HepG2 (cell line): ENCODE data around the gene SLC16A9. TPM values are rescaled to one million over a fixed set of nuclear protein-coding genes. Genes with fewer than 3 reads are reported as not detected.
"Not testable (repeated sequence)": the region's sequence is repeated elsewhere in the genome, so short reads cannot be mapped to it uniquely, and the experiment has no call there.

Source experiments
- ATAC-seq: fragments of 200-7000 bp; cut with Tn5 transposase; 3 replicates; pipeline ENCODE4 v1.9.1; 2020; ENCODE audit warnings: mild to moderate bottlenecking, moderate library complexity
- BruUV-seq: library from RNA; stranded (reverse); fragments of 400-500 nt; replicated peaks from 2 replicates; lab custom pipeline; 2021; lab: Mats Ljungman, UMichigan
- CTCF ChIA-PET: fragments of 300-600 bp; formaldehyde crosslinking; extraction: SDS; loops from one replicate; lab custom pipeline; 2021; ENCODE audit warnings: low total read pairs, inconsistent platforms, low intra/inter-chr PET ratio; lab: Yijun Ruan, JAX
- POLR2A ChIA-PET: fragments of 350-600 bp; sonication (Branson Sonifier 250); formaldehyde crosslinking; loops from one replicate; lab custom pipeline; 2020; ENCODE audit warnings: antibody characterized with exemption, inconsistent platforms; lab: Yijun Ruan, JAX
- DNase-seq: peaks from one replicate; pipeline ENCODE4 v3.0.0-alpha.2; 2015; ENCODE audit warnings: low spot score
- FAIRE-seq: peaks from 3 replicates; lab custom pipeline; 2011; peaks lifted over from hg19 to GRCh38; lab: Jason Lieb, UNC
- H2AFZ ChIP-seq: one replicate; pipeline ENCODE4 v1.6.1; 2011; ENCODE audit warnings: low read length, inconsistent platforms
- H3K27ac ChIP-seq: fragments of 300-600 bp; 3 replicates; pipeline ENCODE4 v1.8.0; 2011; ENCODE audit warnings: mixed run types, mild to moderate bottlenecking, mixed read lengths, low read length, inconsistent platforms; ENCODE audit not compliant: insufficient read depth; ENCODE audit errors: extremely low read length
- H3K27me3 ChIP-seq, 2 experiments: fragments of 200-600 bp in 1 of 2; 2 replicates in 1 of 2; 3 replicates in 1 of 2; pipeline versions ENCODE4 v1.6.0 to v1.8.0; 2011; ENCODE audit warnings: low read length in 2 of 2, mild to moderate bottlenecking in 2 of 2, moderate library complexity in 2 of 2, inconsistent platforms in 1 of 2; ENCODE audit not compliant: insufficient read depth in 2 of 2, control insufficient read depth in 1 of 2
- H3K36me3 ChIP-seq, 2 experiments: fragments of 200-600 bp in 1 of 2; replicated peaks in 1 of 2; 2 replicates in 1 of 2; 3 replicates in 1 of 2; pipeline versions ENCODE4 v1.5.1 to v1.8.0; 2011; ENCODE audit warnings: low read length in 2 of 2, inconsistent platforms in 1 of 2; ENCODE audit not compliant: insufficient read depth in 2 of 2, control insufficient read depth in 1 of 2
- H3K4me1 ChIP-seq: 2 replicates; pipeline ENCODE4 v1.5.1; 2012; ENCODE audit warnings: low read length, inconsistent platforms; ENCODE audit not compliant: insufficient read depth
- H3K4me2 ChIP-seq: 2 replicates; pipeline ENCODE4 v1.6.0; 2011; ENCODE audit warnings: low read depth, low read length, inconsistent platforms
- H3K4me3 ChIP-seq, 3 experiments: fragments of 200-600 bp in 1 of 3; sonication (generic), shearing (Covaris generic) in 1 of 3; replicated peaks in 1 of 3; 2 replicates each; pipeline ENCODE4 v1.5.1; 2011 to 2016; ENCODE audit warnings: low read length in 3 of 3, inconsistent platforms in 2 of 3, low read depth in 2 of 3, mild to moderate bottlenecking in 2 of 3, control low read depth in 1 of 3, mixed read lengths in 1 of 3; ENCODE audit not compliant: insufficient read depth in 1 of 3
- H3K79me2 ChIP-seq: one replicate; pipeline ENCODE4 v1.6.1; 2011; ENCODE audit warnings: low read length, inconsistent platforms; ENCODE audit not compliant: insufficient read depth
- H3K9ac ChIP-seq: 2 replicates; pipeline ENCODE4 v1.6.0; 2011; ENCODE audit warnings: mild to moderate bottlenecking, low read depth, low read length, inconsistent platforms; ENCODE audit not compliant: insufficient read depth
- H3K9me3 ChIP-seq: 2 replicates; pipeline ENCODE4 v1.5.1; 2012; ENCODE audit warnings: mild to moderate bottlenecking, low read length
- H4K20me1 ChIP-seq: 2 replicates; pipeline ENCODE4 v1.6.0; 2011; ENCODE audit warnings: inconsistent platforms, mild to moderate bottlenecking, low read length, moderate library complexity; ENCODE audit not compliant: insufficient read depth
- EEA1 ChIP-seq: sonication (generic); formaldehyde crosslinking; IDR thresholded peaks from 2 replicates; pipeline ENCODE4 v1.5.1; 2020; ENCODE audit warnings: mild to moderate bottlenecking, missing genetic modification reagents, borderline replicate concordance
- PLRG1 ChIP-seq: fragments of 450-650 bp; conservative IDR thresholded peaks from 2 replicates; pipeline ENCODE4 v1.6.1; 2016
- RARG ChIP-seq: sonication (generic); formaldehyde crosslinking; IDR thresholded peaks from 2 replicates; pipeline ENCODE4 v1.4.0; 2020; ENCODE audit warnings: low read depth, mild to moderate bottlenecking, missing genetic modification reagents
- ZBTB44 ChIP-seq: sonication (generic); formaldehyde crosslinking; IDR thresholded peaks from 2 replicates; pipeline ENCODE4 v1.4.0; 2020; ENCODE audit warnings: missing genetic modification reagents
- ZNF329 ChIP-seq: sonication (generic); formaldehyde crosslinking; IDR thresholded peaks from 2 replicates; pipeline ENCODE4 v1.9.0; 2021; ENCODE audit warnings: low read depth, mild to moderate bottlenecking, missing genetic modification reagents
- ZNF775 ChIP-seq: sonication (generic); formaldehyde crosslinking; IDR thresholded peaks from 2 replicates; pipeline ENCODE4 v1.4.0; 2020; ENCODE audit warnings: missing genetic modification reagents, mild to moderate bottlenecking, moderate library complexity, borderline replicate concordance
- in situ Hi-C: cut with HindIII; loops from 2 replicates; pipeline ENCODE4 v1.10.0; 2017; ENCODE audit warnings: low pct_unique_long_range_greater_than_20kb; ENCODE audit not compliant: extremely low pct_ligation_motif_present
- intact Hi-C: fragments of 100-400 bp; cut with micrococcal nuclease; formaldehyde crosslinking; loops from one replicate; pipeline ENCODE4 v1.10.0; 2022; ENCODE audit not compliant: unreplicated experiment
- polyA plus RNA-seq, 8 experiments: library from polyadenylated mRNA; depleted of rRNA in 3 of 8; stranded (reverse) in 7 of 8; unstranded in 1 of 8; fragments of >200 nt; fragmentation: Illumina TruSeq in 4 of 8; extraction: Trizol in 4 of 8; gene quantifications; 2 replicates each; pipeline versions ENCODE4 v1.2.1 to v1.2.3, GENCODE V29; 2011 to 2016; ENCODE audit warnings: low read depth in 4 of 8, missing spikeins in 1 of 8, mixed read lengths in 1 of 8; ENCODE audit not compliant: insufficient read depth in 1 of 8
- total RNA-seq, 5 experiments: library from RNA; depleted of rRNA; stranded (reverse); fragments of >200 nt; fragmentation: Illumina TruSeq; extraction: Trizol; gene quantifications; 2 replicates each; pipeline ENCODE4 v1.2.3, GENCODE V29; 2016; ENCODE audit warnings: low read depth in 1 of 5
- TF ChIP-seq, protein P1 (sequence below), 2 experiments: sonication (generic) in 1 of 2; formaldehyde crosslinking in 1 of 2; IDR thresholded peaks; 2 replicates each; pipeline versions ENCODE4 v1.5.1 to v1.6.1; 2011 to 2020; ENCODE audit warnings: borderline replicate concordance in 1 of 2, low read depth in 1 of 2, low read length in 1 of 2, mild to moderate bottlenecking in 1 of 2, missing genetic modification reagents in 1 of 2, moderate library complexity in 1 of 2
- TF ChIP-seq, protein P2 (sequence below): sonication (generic); formaldehyde crosslinking; IDR thresholded peaks from 2 replicates; pipeline ENCODE4 v1.8.0; 2022; ENCODE audit warnings: mild to moderate bottlenecking, missing genetic modification reagents, moderate library complexity

The SLC16A9 gene
- total and polyA plus RNA-seq, 2 of the 13 experiments (the other 11 are each of a cell fraction or from before 2014, with no cell fraction given), result 0.01 to 0.09 TPM

GRCh38 chr10:59644841-59645240 is 64.8 kb downstream of the SLC16A9 start (continued):
- TF ChIP-seq ZBTB44 (no peak), PLRG1 (no peak), RARG (CRISPR knock-in tag) (no peak), EEA1 (CRISPR knock-in tag) (no peak), ZNF775 (no peak), ZNF329 (no peak)
- TF ChIP-seq, protein P1, sequence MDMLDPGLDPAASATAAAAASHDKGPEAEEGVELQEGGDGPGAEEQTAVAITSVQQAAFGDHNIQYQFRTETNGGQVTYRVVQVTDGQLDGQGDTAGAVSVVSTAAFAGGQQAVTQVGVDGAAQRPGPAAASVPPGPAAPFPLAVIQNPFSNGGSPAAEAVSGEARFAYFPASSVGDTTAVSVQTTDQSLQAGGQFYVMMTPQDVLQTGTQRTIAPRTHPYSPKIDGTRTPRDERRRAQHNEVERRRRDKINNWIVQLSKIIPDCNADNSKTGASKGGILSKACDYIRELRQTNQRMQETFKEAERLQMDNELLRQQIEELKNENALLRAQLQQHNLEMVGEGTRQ (IDR thresholded peaks at IDR 0.05; ENCODE audit: low read depth, low read length), result no peak
- TF ChIP-seq, protein P1 (CRISPR knock-in tag; IDR thresholded peaks at IDR 0.05; ENCODE audit: borderline replicate concordance), result no peak
- TF ChIP-seq, protein P2, sequence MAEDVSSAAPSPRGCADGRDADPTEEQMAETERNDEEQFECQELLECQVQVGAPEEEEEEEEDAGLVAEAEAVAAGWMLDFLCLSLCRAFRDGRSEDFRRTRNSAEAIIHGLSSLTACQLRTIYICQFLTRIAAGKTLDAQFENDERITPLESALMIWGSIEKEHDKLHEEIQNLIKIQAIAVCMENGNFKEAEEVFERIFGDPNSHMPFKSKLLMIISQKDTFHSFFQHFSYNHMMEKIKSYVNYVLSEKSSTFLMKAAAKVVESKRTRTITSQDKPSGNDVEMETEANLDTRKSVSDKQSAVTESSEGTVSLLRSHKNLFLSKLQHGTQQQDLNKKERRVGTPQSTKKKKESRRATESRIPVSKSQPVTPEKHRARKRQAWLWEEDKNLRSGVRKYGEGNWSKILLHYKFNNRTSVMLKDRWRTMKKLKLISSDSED (CRISPR knock-in tag), result no peak

DNA sequence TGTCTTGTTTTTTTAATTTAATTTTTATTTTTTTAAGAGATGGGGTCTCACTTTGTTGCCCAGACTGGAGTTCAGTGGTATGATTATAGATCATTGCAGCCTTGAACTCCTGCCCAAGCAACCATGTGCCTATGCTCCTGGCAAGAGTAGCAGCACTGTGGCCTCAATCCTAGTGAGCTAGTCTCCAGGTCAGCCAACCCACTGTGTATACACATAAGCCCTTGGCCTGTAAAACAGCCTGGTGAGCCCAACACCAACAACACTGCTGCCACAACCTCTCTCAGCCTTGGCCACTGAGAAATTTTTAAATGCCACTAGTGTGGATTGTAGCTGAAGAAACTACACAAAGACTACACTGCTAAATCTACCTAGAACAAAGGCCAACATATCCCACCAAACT is 68.0 kb downstream of the SLC16A9 start:
- BruUV-seq, intact Hi-C loops, FAIRE-seq: not testable (repeated sequence)

More for the DNA sequence above, 68.0 kb downstream of the SLC16A9 start:
- H3K4me1 ChIP-seq, H3K27ac ChIP-seq, H3K4me3 ChIP-seq, DNase-seq, H3K4me2 ChIP-seq, ATAC-seq, H3K36me3 ChIP-seq, H3K9ac ChIP-seq, H3K79me2 ChIP-seq, POLR2A ChIA-PET, in situ Hi-C loops, H4K20me1 ChIP-seq, CTCF ChIA-PET, H2AFZ ChIP-seq, H3K27me3 ChIP-seq: not testable (repeated sequence)
- peaks cover 17% of the 10 kb centered on the region; the same call in 1 of the 2 replicates for H3K9me3 ChIP-seq
